Lower lobe of right lung (tissue), 2 donors: ENCODE results near the gene BBX. TPM values are rescaled to one million over a fixed set of nuclear protein-coding genes. Genes with fewer than 3 reads are reported as not detected.
A peak's percentile ranks its signal among the peaks of the same experiment; 100 is the strongest.

Experiments used
- ATAC-seq, 2 donors: fragments of 200-7000 bp; cut with Tn5 transposase; one replicate each; pipeline ENCODE4 v1.9.1; 2020 to 2022; ENCODE audit warnings: mild to moderate bottlenecking in 2 of 2, moderate library complexity in 2 of 2
- DNase-seq: peaks from one replicate; pipeline ENCODE4 v3.0.0-alpha.2; 2020
- H3K27ac ChIP-seq: fragments of 200-600 bp; one replicate; pipeline ENCODE4 v1.8.0; 2022
- H3K27me3 ChIP-seq: fragments of 200-600 bp; one replicate; pipeline ENCODE4 v1.8.0; 2022; ENCODE audit warnings: low read depth
- H3K36me3 ChIP-seq: fragments of 200-600 bp; one replicate; pipeline ENCODE4 v1.8.0; 2022; ENCODE audit warnings: mild to moderate bottlenecking
- H3K4me1 ChIP-seq: fragments of 200-600 bp; one replicate; pipeline ENCODE4 v1.8.0; 2022
- H3K4me3 ChIP-seq: fragments of 200-600 bp; one replicate; pipeline ENCODE4 v1.8.0; 2022; ENCODE audit warnings: mild to moderate bottlenecking
- H3K9me3 ChIP-seq: fragments of 200-600 bp; one replicate; pipeline ENCODE4 v1.8.0; 2022
- CTCF ChIP-seq: fragments of 200-600 bp; IDR thresholded peaks from one replicate; pipeline ENCODE4 v1.8.0; 2022; ENCODE audit warnings: antibody characterized with exemption, mild to moderate bottlenecking
- intact Hi-C: fragments of 100-400 bp; cut with DNase I; formaldehyde crosslinking; loops from one replicate; pipeline ENCODE4 v1.11.0; 2022
- total RNA-seq: library from RNA; stranded (reverse); fragmentation: NEBNext Ultra II Directional; extraction: Animal tissue kit (Norgen Biotek cat#: 25700); gene quantifications from one replicate; pipeline ENCODE4 v1.2.1, GENCODE V29; 2021
- donor health status: DM: no; HTN: yes; CAD: no; lungs with severe emphysema.

Gene BBX
- total RNA-seq, 1 donor from 2014 or later: 58.3 TPM

DNA sequence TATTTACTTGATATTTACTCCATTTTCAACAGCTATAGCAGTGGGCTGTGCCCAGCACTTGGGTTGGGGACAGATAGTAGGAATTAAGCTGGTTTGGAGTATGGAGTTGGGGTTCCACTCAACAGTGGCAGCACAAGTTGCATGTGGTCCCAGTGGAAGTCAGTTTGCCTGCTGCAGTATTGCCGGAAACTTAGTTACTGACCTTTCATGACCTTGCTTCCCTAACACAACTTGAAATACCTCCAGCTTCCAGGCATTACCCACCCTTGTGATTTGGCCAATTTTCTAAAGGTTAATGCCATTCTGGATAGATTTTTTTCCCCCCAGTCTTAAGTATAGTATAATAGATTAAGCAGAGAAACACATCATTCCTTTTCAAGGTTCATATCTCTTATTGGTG is 68.0 kb downstream of the BBX start:
- TF ChIP-seq CTCF: no peak
- Histone ChIP-seq H3K27ac (no peak overlapping the region), H3K27me3 (no peaks in the 10 kb centered on the region), H3K9me3 (no peaks in the 10 kb centered on the region), H3K4me3 (no peak overlapping the region), H3K4me1 (no peaks in the 10 kb centered on the region), H3K36me3 (no peaks in the 10 kb centered on the region)
- intact Hi-C loops: no loop called here
- DNase-seq (no peak), ATAC-seq (no peak)

GRCh38 chr3:107592073-107592472 is 69.3 kb downstream of the BBX start:
- Histone ChIP-seq H3K4me1 (no peaks in the 10 kb centered on the region), H3K36me3 (no peaks in the 10 kb centered on the region), H3K27ac (no peak overlapping the region), H3K9me3 (no peaks in the 10 kb centered on the region), H3K27me3 (no peaks in the 10 kb centered on the region), H3K4me3 (no peak overlapping the region)
- intact Hi-C loops: no loop called here
- DNase-seq (no peak), ATAC-seq (no peak)
- TF ChIP-seq CTCF: no peak

DNA sequence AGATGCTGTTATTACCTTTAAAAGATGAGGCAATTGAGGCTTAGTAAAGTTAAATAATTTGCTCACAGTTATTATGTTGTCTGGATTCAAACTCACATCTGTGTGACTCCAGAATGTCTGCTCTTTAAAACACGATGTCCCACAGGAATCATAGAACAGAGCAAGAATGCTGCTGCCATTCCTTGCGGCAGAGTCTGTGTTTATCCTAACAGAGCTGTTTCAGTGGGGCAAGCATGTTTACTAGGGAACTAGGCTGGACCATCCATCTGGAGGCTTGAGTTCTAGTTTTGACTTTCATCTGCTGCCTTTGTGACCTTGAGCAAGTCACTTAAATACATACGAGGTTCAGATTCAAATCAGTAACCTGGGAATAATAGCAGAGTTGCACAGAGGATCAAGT is 72.1 kb downstream of the BBX start:
- intact Hi-C loops: no loop called here
- Histone ChIP-seq H3K27me3 (no peaks in the 10 kb centered on the region), H3K9me3 (no peaks in the 10 kb centered on the region), H3K36me3 (no peaks in the 10 kb centered on the region), H3K27ac (no peak overlapping the region), H3K4me1 (peaks cover 14% of the 10 kb centered on the region), H3K4me3 (no peak overlapping the region)
- no peak for DNase-seq
- no peak for TF ChIP-seq CTCF
- no peak for ATAC-seq

DNA sequence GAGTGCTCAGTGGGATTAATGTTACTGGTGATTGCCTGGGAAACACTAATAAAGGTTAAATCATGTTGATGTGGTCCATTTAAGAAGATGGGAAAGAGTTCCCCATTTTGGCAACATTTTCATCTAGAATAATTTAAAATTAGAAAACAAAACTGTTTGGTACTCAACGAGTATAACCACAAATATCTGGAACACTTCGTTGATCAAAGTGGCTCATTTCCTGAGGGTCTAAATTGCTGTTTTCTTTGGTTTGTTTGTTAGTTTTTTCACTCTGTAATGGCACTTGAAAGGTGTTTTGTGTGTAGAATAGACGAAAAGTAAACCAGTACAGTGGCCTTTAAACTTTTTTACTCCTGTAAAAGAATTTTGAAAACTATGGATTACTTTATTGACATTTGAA is 73.9 kb downstream of the BBX start:
- no peaks in the 10 kb centered on the region for H3K36me3 ChIP-seq
- ATAC-seq (no peak), DNase-seq (no peak)
- H3K27ac ChIP-seq: no peak overlapping the region
- H3K27me3 ChIP-seq: no peaks in the 10 kb centered on the region
- intact Hi-C loops: no loop called here
- H3K4me1 ChIP-seq: peaks cover 26% of the 10 kb centered on the region
- H3K4me3 ChIP-seq: no peak overlapping the region
- TF ChIP-seq CTCF: no peak
- no peaks in the 10 kb centered on the region for H3K9me3 ChIP-seq

GRCh38 chr3:107598926-107599771 is 76.4 kb downstream of the BBX start:
- TF ChIP-seq CTCF: no peak
- Histone ChIP-seq H3K36me3 (no peaks in the 10 kb centered on the region), H3K4me3 (peak overlapping the region; percentile 46), H3K4me1 (peaks cover 26% of the 10 kb centered on the region), H3K9me3 (no peaks in the 10 kb centered on the region), H3K27me3 (no peaks in the 10 kb centered on the region), H3K27ac (peak overlapping the region; percentile 75)
- ATAC-seq (peak; percentile 90 to 92), DNase-seq (peak; percentile 55)
- intact Hi-C loops: no loop called here
